HepG2 (cell line): ENCODE measurements around the gene MMP17.

Experiments
- FOXA1 ChIP-seq, 2 experiments: fragments of 450-650 bp in 1 of 2; sonication (generic) in 1 of 2; formaldehyde crosslinking in 1 of 2; IDR thresholded peaks; 2 replicates each; pipeline versions ENCODE4 v1.4.0 to v1.6.1; 2016 to 2020; ENCODE audit warnings: missing genetic modification reagents in 1 of 2
- NR2F1 ChIP-seq, 2 experiments: fragments of 450-650 bp in 1 of 2; formaldehyde crosslinking in 1 of 2; IDR thresholded peaks; 2 replicates each; pipeline versions ENCODE4 v1.5.0 to v1.6.1; 2016 to 2020; ENCODE audit warnings: mild to moderate bottlenecking in 1 of 2, missing compliant biosample characterization in 1 of 2, missing genetic modification reagents in 1 of 2, moderate library complexity in 1 of 2
- SNAI1 ChIP-seq: sonication (generic); formaldehyde crosslinking; IDR thresholded peaks from 2 replicates; pipeline ENCODE4 v1.5.0; 2020; ENCODE audit warnings: mild to moderate bottlenecking, missing genetic modification reagents, borderline replicate concordance
- TBL1XR1 ChIP-seq: fragments of 150-350 bp; IDR thresholded peaks from 2 replicates; pipeline ENCODE4 v1.6.1; 2014; ENCODE audit warnings: borderline replicate concordance, low read length; ENCODE audit not compliant: partially characterized antibody

DNA sequence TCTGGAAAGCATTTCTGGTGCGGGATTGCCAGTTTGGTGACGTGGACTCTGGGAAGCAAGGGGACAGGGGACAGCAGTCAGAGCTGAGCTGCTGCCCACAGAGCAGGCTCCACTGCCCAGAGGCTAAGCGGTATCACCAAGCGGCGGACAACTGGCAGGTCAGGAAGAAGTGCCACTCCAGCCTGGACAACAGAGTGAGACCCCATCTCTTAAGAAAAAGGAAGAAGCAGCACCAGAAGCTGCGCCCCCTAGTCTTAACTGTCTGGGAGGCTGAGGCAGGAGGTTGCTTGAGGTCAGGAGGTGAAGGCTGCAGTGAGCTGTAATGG lies 31.8 kb upstream of the MMP17 start:
- no peak for TF ChIP-seq NR2F1 (CRISPR knock-in tag; IDR thresholded peaks at IDR 0.05)
- no peak for TF ChIP-seq SNAI1 (CRISPR knock-in tag)
- no peak for TF ChIP-seq TBL1XR1
- no peak for TF ChIP-seq FOXA1 (IDR thresholded peaks at IDR 0.05)
- no peak for TF ChIP-seq FOXA1 (CRISPR knock-in tag; IDR thresholded peaks at IDR 0.05)
